Astrocyte (in vitro differentiated cells and primary cell): ENCODE data around the gene HOXA10. TPM values are rescaled to one million over a fixed set of nuclear protein-coding genes. Genes with fewer than 3 reads are reported as not detected.

Experiments
- DNase-seq: peaks from one replicate; pipeline ENCODE4 v3.0.0-alpha.2; 2010; ENCODE audit warnings: low read depth
- FAIRE-seq: peaks from 2 replicates; lab custom pipeline; 2011; peaks lifted over from hg19 to GRCh38; lab: Jason Lieb, UNC
- H2AFZ ChIP-seq: 2 replicates; pipeline ENCODE4 v1.6.0; 2012; ENCODE audit warnings: low read depth, low read length, inconsistent platforms
- H3K27ac ChIP-seq: 2 replicates; pipeline ENCODE4 v1.5.1; 2011; ENCODE audit warnings: low read depth, low read length, inconsistent platforms
- H3K27me3 ChIP-seq: 2 replicates; pipeline ENCODE4 v1.6.0; 2011; ENCODE audit warnings: low read length, inconsistent platforms; ENCODE audit not compliant: insufficient read depth
- H3K36me3 ChIP-seq: 2 replicates; pipeline ENCODE4 v1.5.1; 2011; ENCODE audit warnings: low read length, inconsistent platforms; ENCODE audit not compliant: insufficient read depth
- H3K4me1 ChIP-seq: 2 replicates; pipeline ENCODE4 v1.5.1; 2011; ENCODE audit warnings: low read length, inconsistent platforms; ENCODE audit not compliant: insufficient read depth
- H3K4me2 ChIP-seq: 2 replicates; pipeline ENCODE4 v1.6.0; 2012; ENCODE audit warnings: low read length, inconsistent platforms
- H3K4me3 ChIP-seq: 2 replicates; pipeline ENCODE4 v1.5.1; 2011; ENCODE audit warnings: low read depth, mild to moderate bottlenecking, low read length, inconsistent platforms; ENCODE audit not compliant: insufficient read depth
- H3K79me2 ChIP-seq: 2 replicates; pipeline ENCODE4 v1.6.0; 2012; ENCODE audit warnings: mild to moderate bottlenecking, low read length, inconsistent platforms; ENCODE audit not compliant: insufficient read depth
- H3K9ac ChIP-seq: 2 replicates; pipeline ENCODE4 v1.6.0; 2012; ENCODE audit warnings: mild to moderate bottlenecking, low read length, inconsistent platforms
- H3K9me3 ChIP-seq: 2 replicates; pipeline ENCODE4 v1.5.1; 2012; ENCODE audit warnings: low read depth, mild to moderate bottlenecking, low read length, inconsistent platforms; ENCODE audit not compliant: insufficient read depth
- H4K20me1 ChIP-seq: 2 replicates; pipeline ENCODE4 v1.6.0; 2012; ENCODE audit warnings: low read length, inconsistent platforms; ENCODE audit not compliant: insufficient read depth
- H3K27ac Mint-ChIP-seq: one replicate; pipeline ENCODE4 v1.8.0; 2021; ENCODE audit warnings: mild to moderate bottlenecking, mixed read lengths; ENCODE audit not compliant: unreplicated experiment
- H3K27me3 Mint-ChIP-seq: one replicate; pipeline ENCODE4 v1.8.0; 2021; ENCODE audit warnings: low read depth, mixed read lengths; ENCODE audit not compliant: unreplicated experiment
- H3K36me3 Mint-ChIP-seq: one replicate; pipeline ENCODE4 v1.8.0; 2021; ENCODE audit warnings: low read depth, mixed read lengths; ENCODE audit not compliant: unreplicated experiment
- H3K4me1 Mint-ChIP-seq: one replicate; pipeline ENCODE4 v1.8.0; 2021; ENCODE audit warnings: low read depth, mixed read lengths; ENCODE audit not compliant: unreplicated experiment
- H3K4me3 Mint-ChIP-seq: one replicate; pipeline ENCODE4 v1.8.0; 2021; ENCODE audit warnings: mild to moderate bottlenecking, moderate library complexity, mixed read lengths; ENCODE audit not compliant: unreplicated experiment
- H3K9me3 Mint-ChIP-seq: one replicate; pipeline ENCODE4 v1.8.0; 2021; ENCODE audit warnings: mild to moderate bottlenecking, mixed read lengths; ENCODE audit not compliant: unreplicated experiment
- CTCF ChIP-seq: IDR thresholded peaks from 2 replicates; pipeline ENCODE4 v1.5.1; 2011; ENCODE audit warnings: low read depth, mild to moderate bottlenecking, inconsistent platforms, low read length, moderate library complexity; ENCODE audit not compliant: insufficient read depth
- EZH2 ChIP-seq: IDR thresholded peaks from 2 replicates; pipeline ENCODE4 v1.6.1; 2012; ENCODE audit warnings: mild to moderate bottlenecking, low read length, inconsistent platforms; ENCODE audit not compliant: insufficient read depth
- total RNA-seq: library from RNA; stranded (reverse); gene quantifications from 2 replicates; pipeline ENCODE4 v1.2.1, GENCODE V29; 2021

The HOXA10 gene
- total RNA-seq, 1 donor from 2014 or later = not detected

DNA sequence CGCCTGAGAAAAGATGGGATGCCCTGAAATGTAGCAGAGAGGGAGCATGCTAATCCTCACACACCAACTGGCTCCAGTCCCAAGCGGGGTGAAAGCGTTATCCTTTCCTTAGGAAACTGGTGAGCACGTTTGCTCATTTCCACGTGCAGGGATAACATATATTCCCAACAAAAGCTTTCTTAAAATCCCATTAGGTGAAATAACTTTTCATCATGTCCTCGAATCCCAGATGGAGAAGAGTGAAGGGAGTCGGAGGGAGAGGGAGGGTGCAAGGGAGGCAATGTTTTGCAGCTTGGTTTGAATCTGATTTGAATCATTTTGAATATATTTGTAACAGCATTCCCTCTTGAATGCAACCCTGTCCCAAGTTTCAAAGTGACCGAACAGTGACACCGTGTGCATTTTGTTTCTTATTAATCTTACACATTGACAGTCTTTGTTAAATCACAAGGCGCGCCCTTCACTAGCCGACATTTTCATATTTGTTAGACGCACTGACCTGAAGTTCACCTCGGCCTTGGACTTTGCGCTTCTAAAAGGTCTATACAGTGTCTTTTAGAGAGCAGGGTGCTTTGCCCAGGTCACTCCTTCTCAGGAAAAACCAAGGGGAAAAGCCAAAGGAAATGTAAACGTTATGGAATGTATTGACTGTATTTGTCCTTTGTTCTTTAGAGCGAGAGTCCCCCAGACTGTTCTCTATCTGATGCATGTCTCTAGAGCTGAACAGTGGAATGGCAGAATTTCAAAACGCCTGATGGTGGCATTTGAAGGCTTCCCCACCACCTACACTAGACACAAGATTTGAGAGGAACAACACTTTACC lies 40.5 kb downstream of the HOXA10 start:
- Mint-ChIP-seq H3K4me1 (no peaks in the 10 kb centered on the region), H3K36me3 (no peaks in the 10 kb centered on the region), H3K27ac (no peak overlapping the region), H3K9me3 (peaks cover 24% of the 10 kb centered on the region), H3K4me3 (no peak overlapping the region), H3K27me3 (peaks cover 88% of the 10 kb centered on the region)
- Histone ChIP-seq H3K9ac (no peak overlapping the region), H3K4me2 (peak overlapping the region; percentile 14), H3K79me2 (no peaks in the 10 kb centered on the region), H3K4me1 (peaks cover 6% of the 10 kb centered on the region), H3K4me3 (no peak overlapping the region), H4K20me1 (no peaks in the 10 kb centered on the region), H3K27me3 (peaks cover 82% of the 10 kb centered on the region), H3K36me3 (no peaks in the 10 kb centered on the region), H2AFZ (no peak overlapping the region), H3K9me3 (no peaks in the 10 kb centered on the region), H3K27ac (peak overlapping the region; percentile 34)
- DNase-seq = peak; percentile 8
- no peak for FAIRE-seq
- TF ChIP-seq CTCF = no peak
- TF ChIP-seq EZH2 = no peak

GRCh38 chr7:27132978-27133377 lies 41.1 kb downstream of the HOXA10 start:
- TF ChIP-seq CTCF (no peak), EZH2 (no peak)
- H3K27me3 ChIP-seq = peaks cover 82% of the 10 kb centered on the region

DNA sequence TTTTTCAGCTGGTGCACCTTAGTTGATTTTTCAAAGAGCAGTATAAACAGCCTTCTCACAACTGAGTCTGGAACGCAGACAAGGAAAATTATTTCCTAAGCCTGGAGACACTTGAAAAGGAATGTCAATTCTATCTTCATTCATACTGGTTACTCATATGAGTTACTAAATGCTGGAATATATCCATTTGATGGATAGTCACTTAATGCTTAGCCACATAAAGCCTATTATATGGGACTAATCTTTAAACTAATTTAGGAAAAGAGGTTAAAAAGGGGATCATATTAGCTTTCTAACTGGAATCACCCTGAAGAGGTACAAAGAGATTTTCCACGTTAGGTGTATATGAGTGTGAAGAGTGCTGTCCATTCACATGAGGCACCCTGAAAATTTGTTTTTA lies 41.9 kb downstream of the HOXA10 start:
- TF ChIP-seq CTCF = no peak
- TF ChIP-seq EZH2 = no peak
- Mint-ChIP-seq H3K27me3 (peaks cover 88% of the 10 kb centered on the region), H3K4me1 (no peaks in the 10 kb centered on the region), H3K27ac (no peak overlapping the region), H3K9me3 (peaks cover 27% of the 10 kb centered on the region), H3K36me3 (no peaks in the 10 kb centered on the region), H3K4me3 (no peak overlapping the region)
- Histone ChIP-seq H3K27me3 (peaks cover 82% of the 10 kb centered on the region), H3K4me2 (no peak overlapping the region), H2AFZ (no peak overlapping the region), H3K36me3 (no peaks in the 10 kb centered on the region), H3K27ac (no peak overlapping the region), H3K9me3 (no peaks in the 10 kb centered on the region), H4K20me1 (no peaks in the 10 kb centered on the region), H3K9ac (no peak overlapping the region), H3K79me2 (no peaks in the 10 kb centered on the region), H3K4me3 (no peak overlapping the region), H3K4me1 (peaks cover 6% of the 10 kb centered on the region)
- FAIRE-seq (no peak), DNase-seq (peak; percentile 17)

More at GRCh38 chr7:27132978-27133377, 41.1 kb downstream of the HOXA10 start:
- Mint-ChIP-seq H3K27ac (no peak overlapping the region), H3K4me1 (no peaks in the 10 kb centered on the region), H3K4me3 (no peak overlapping the region), H3K9me3 (peaks cover 26% of the 10 kb centered on the region), H3K27me3 (peaks cover 88% of the 10 kb centered on the region), H3K36me3 (no peaks in the 10 kb centered on the region)
- no peak overlapping the region for H3K27ac ChIP-seq
- no peaks in the 10 kb centered on the region for H3K36me3 ChIP-seq
- H3K4me1 ChIP-seq = peaks cover 6% of the 10 kb centered on the region
- H3K9ac ChIP-seq = no peak overlapping the region
- H3K4me3 ChIP-seq = no peak overlapping the region
- H3K4me2 ChIP-seq = no peak overlapping the region
- DNase-seq = no peak
- H2AFZ ChIP-seq = no peak overlapping the region
- H3K79me2 ChIP-seq = no peaks in the 10 kb centered on the region
- no peaks in the 10 kb centered on the region for H3K9me3 ChIP-seq
- FAIRE-seq = no peak
- no peaks in the 10 kb centered on the region for H4K20me1 ChIP-seq
